Lower lobe of right lung (tissue), 2 donors: Measurements from ENCODE around the gene LATS2. TPM values are rescaled to one million over a fixed set of nuclear protein-coding genes. Genes with fewer than 3 reads are reported as not detected.
"Not testable (repeated sequence)": the region's sequence is repeated elsewhere in the genome, so short reads cannot be mapped to it uniquely, and the experiment has no call there.

Experiments used
- ATAC-seq, 2 donors: fragments of 200-7000 bp; cut with Tn5 transposase; one replicate each; pipeline ENCODE4 v1.9.1; 2020 to 2022; ENCODE audit warnings: mild to moderate bottlenecking in 2 of 2, moderate library complexity in 2 of 2
- DNase-seq: peaks from one replicate; pipeline ENCODE4 v3.0.0-alpha.2; 2020
- H3K27ac ChIP-seq: fragments of 200-600 bp; one replicate; pipeline ENCODE4 v1.8.0; 2022
- H3K27me3 ChIP-seq: fragments of 200-600 bp; one replicate; pipeline ENCODE4 v1.8.0; 2022; ENCODE audit warnings: low read depth
- H3K36me3 ChIP-seq: fragments of 200-600 bp; one replicate; pipeline ENCODE4 v1.8.0; 2022; ENCODE audit warnings: mild to moderate bottlenecking
- H3K4me1 ChIP-seq: fragments of 200-600 bp; one replicate; pipeline ENCODE4 v1.8.0; 2022
- H3K4me3 ChIP-seq: fragments of 200-600 bp; one replicate; pipeline ENCODE4 v1.8.0; 2022; ENCODE audit warnings: mild to moderate bottlenecking
- H3K9me3 ChIP-seq: fragments of 200-600 bp; one replicate; pipeline ENCODE4 v1.8.0; 2022
- intact Hi-C: fragments of 100-400 bp; cut with DNase I; formaldehyde crosslinking; loops from one replicate; pipeline ENCODE4 v1.11.0; 2022
- total RNA-seq: library from RNA; stranded (reverse); fragmentation: NEBNext Ultra II Directional; extraction: Animal tissue kit (Norgen Biotek cat#: 25700); gene quantifications from one replicate; pipeline ENCODE4 v1.2.1, GENCODE V29; 2021
- TF ChIP-seq, protein P1 (sequence below): fragments of 200-600 bp; IDR thresholded peaks from one replicate; pipeline ENCODE4 v1.8.0; 2022; ENCODE audit warnings: antibody characterized with exemption, mild to moderate bottlenecking
- donor health status: DM: no; HTN: yes; CAD: no; lungs with severe emphysema.

LATS2 gene
- total RNA-seq, 1 donor from 2014 or later: 26.1 TPM

DNA sequence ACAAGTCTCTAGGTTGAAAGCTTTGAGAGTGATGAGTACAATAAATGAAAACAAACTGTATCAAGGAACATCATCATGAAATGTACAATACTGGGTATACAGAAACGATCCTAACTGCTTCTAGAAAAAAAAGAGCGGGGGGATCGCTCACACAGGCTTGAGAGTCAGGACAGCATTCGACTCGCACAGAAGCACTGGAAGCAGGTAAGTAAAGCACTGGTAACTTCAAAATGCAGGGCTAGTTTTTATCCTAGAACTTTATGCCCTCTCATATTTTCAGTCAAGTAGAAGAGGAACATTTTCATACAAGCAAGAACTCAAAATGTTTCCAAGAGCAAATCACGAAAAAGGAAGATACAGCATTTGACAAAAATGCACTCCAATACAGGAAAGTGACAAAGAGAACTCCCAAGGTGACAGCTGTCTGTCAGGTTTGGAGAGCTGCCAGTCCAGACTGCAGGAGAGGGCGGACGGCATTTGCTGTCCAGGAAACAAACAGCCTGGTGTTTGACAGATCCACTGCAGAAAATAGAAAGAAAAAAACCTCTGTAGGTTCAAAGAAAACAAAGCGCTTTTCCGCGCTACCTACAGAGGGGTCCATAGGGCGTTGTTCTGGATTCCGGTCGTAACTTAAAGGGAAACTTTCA, 100.6 kb downstream of the LATS2 start:
- Histone ChIP-seq H3K27ac (no peak overlapping the region), H3K9me3 (no peaks in the 10 kb centered on the region), H3K36me3 (no peaks in the 10 kb centered on the region), H3K4me1 (peaks cover 3% of the 10 kb centered on the region), H3K27me3 (no peaks in the 10 kb centered on the region), H3K4me3 (no peak overlapping the region)
- TF ChIP-seq, protein P1, sequence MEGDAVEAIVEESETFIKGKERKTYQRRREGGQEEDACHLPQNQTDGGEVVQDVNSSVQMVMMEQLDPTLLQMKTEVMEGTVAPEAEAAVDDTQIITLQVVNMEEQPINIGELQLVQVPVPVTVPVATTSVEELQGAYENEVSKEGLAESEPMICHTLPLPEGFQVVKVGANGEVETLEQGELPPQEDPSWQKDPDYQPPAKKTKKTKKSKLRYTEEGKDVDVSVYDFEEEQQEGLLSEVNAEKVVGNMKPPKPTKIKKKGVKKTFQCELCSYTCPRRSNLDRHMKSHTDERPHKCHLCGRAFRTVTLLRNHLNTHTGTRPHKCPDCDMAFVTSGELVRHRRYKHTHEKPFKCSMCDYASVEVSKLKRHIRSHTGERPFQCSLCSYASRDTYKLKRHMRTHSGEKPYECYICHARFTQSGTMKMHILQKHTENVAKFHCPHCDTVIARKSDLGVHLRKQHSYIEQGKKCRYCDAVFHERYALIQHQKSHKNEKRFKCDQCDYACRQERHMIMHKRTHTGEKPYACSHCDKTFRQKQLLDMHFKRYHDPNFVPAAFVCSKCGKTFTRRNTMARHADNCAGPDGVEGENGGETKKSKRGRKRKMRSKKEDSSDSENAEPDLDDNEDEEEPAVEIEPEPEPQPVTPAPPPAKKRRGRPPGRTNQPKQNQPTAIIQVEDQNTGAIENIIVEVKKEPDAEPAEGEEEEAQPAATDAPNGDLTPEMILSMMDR: no peak
- intact Hi-C loops: no loop called here
- DNase-seq: no peak
- ATAC-seq: no peak

DNA sequence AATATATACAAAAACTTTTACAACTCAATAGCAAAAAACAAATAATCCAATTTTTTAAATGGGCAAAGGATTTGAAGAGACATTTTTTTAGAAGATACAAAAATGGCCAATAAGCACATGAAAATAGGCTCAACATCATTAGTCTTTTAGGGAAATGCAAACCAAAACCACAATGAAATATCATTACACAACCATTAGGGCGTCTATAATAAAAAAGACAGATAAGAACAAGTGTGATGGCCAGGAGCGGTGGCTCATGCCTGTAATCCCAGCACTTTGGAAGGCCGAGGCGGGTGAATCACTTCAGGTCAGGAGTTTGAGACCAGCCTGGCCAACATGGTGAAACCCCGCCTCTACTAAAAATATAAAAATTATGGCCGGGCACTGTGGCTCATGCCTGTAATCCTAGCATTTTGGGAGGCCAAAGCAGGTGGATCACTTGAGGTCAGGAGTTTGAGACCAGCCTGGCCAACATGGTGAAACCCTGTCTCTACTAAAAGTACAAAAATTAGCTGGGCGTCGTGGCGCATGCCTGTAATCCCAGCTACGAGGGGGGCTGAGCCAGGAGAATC, 104.3 kb downstream of the LATS2 start:
- H3K27me3 ChIP-seq, DNase-seq, H3K4me1 ChIP-seq, H3K4me3 ChIP-seq, H3K27ac ChIP-seq, ATAC-seq, H3K36me3 ChIP-seq, intact Hi-C loops, H3K9me3 ChIP-seq: not testable (repeated sequence)

DNA sequence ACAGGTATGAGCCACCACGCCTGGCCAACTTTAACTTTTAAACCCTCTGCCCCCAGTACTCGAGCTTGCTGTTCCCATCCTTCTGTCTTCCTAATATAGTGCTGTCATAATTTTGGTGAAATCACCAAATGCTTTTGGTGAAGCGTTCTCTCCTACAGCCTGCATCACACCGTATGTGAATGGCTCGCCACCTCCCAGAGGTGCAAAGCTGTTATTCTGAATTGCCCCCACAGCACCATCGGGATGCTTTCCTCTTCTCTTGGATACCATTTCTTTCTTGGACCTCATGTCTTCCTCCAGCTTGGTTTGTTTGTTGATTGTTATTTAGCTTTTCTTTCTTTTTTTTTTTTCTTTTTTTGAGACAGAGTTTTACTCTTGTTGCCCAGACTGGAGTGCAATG, 105.9 kb downstream of the LATS2 start:
- no peak for DNase-seq
- ATAC-seq: no peak
- no peak overlapping the region for H3K4me3 ChIP-seq
- no peak overlapping the region for H3K27ac ChIP-seq
- H3K4me1 ChIP-seq: no peaks in the 10 kb centered on the region
- TF ChIP-seq, protein P1: no peak
- intact Hi-C loops: no loop called here
- H3K36me3 ChIP-seq: no peaks in the 10 kb centered on the region
- no peaks in the 10 kb centered on the region for H3K27me3 ChIP-seq
- H3K9me3 ChIP-seq: no peaks in the 10 kb centered on the region

DNA sequence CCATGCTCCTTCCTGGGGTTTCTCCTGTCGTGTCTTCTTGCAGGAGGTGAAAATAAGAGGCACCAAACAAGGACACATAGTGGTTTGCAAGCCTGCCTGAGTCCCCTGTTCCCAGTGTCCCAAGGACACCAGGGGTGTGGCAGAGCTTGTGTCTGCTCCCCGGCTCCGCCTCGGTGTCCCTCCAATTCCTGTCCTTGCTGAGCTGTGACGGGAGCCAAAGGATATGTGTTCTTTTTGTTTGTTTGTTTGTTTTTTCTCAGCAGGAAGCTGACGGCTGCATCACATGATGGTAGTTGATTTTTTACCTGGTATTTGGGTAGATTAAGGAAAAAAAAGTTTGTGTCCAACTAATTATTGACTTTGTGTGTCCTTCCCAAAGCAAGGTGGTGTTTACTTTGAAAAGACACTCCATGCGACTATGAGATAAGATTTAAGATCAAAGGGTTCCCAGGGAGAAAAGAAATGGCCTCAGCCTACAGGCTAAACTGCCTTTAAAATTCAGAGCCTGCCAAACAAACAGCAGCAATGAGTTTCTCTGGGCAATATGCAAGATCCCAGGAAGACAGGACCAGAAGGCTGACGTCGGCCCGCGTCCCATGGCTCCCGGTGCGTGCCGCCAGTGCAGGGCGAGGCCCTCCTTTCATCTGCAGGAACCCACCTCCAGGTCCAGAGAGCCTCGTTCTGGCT, 108.0 kb downstream of the LATS2 start:
- H3K27ac ChIP-seq: no peak overlapping the region
- H3K4me1 ChIP-seq: no peaks in the 10 kb centered on the region
- no peaks in the 10 kb centered on the region for H3K27me3 ChIP-seq
- TF ChIP-seq, protein P1: no peak
- no peak for DNase-seq
- intact Hi-C loops: no loop called here
- no peaks in the 10 kb centered on the region for H3K36me3 ChIP-seq
- H3K4me3 ChIP-seq: no peak overlapping the region
- ATAC-seq: no peak
- H3K9me3 ChIP-seq: no peaks in the 10 kb centered on the region

DNA sequence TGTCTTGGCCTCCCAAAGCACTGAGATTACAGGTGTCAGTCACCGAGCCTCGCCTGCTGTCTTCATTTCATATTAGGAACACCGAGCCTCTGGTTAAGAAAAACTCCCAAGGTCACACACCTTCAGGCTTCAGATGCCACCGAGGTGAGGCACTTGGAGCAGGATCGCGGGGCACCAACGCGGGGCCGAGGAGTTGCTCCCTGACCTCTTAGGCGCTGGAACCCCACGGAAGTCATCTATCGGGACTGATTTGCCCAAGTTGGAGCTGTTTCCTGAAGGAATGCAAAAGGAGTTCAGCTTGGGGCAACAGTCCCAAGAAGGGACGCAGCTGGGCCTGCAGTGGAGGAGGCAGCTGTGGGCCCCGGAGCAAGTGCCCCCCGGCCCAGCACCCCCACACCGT, 108.5 kb downstream of the LATS2 start:
- ATAC-seq: no peak
- no peaks in the 10 kb centered on the region for H3K27me3 ChIP-seq
- DNase-seq: no peak
- no peak overlapping the region for H3K4me3 ChIP-seq
- H3K9me3 ChIP-seq: no peaks in the 10 kb centered on the region
- intact Hi-C loops: no loop called here
- TF ChIP-seq, protein P1: no peak
- no peaks in the 10 kb centered on the region for H3K36me3 ChIP-seq
- H3K27ac ChIP-seq: no peak overlapping the region
- no peaks in the 10 kb centered on the region for H3K4me1 ChIP-seq

DNA sequence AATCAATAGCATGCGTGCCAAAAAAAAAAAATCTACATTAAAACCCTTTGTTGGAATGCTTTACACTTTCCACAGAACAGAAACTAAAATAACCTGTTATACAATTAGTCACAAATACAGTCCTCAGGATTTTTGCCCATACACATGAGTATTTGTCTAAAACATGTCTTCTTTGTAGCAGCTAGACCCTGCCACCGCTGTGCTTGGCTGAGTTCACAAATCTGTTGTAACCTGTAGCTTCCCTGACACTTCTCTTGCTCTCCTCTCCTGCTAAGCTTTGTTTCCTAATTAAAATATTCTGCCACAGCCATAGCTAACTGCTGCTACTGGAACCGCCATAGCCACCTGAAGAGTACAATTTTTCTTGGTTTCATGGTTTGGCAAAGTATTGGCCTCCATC, 113.4 kb downstream of the LATS2 start:
- H3K36me3 ChIP-seq, ATAC-seq, H3K4me3 ChIP-seq: not testable (repeated sequence)

More for the DNA sequence above, 113.4 kb downstream of the LATS2 start:
- DNase-seq, H3K4me1 ChIP-seq, H3K9me3 ChIP-seq, H3K27me3 ChIP-seq, H3K27ac ChIP-seq, intact Hi-C loops: not testable (repeated sequence)
